HEK293 (cell line): ENCODE data around the gene MKRN2.

Experiments used
- CTCF ChIA-PET: fragments of 350-600 bp; formaldehyde crosslinking; extraction: SDS; loops from one replicate; lab custom pipeline; 2021; ENCODE audit warnings: antibody characterized with exemption; lab: Yijun Ruan, JAX
- POLR2A ChIA-PET: fragments of 300-600 bp; formaldehyde crosslinking; extraction: SDS; loops from one replicate; lab custom pipeline; 2020; ENCODE audit warnings: antibody characterized with exemption, inconsistent platforms; lab: Yijun Ruan, JAX
- H3K27ac ChIP-seq: fragments of 200-500 bp; sonication (Bioruptor generic); 2 replicates; pipeline ENCODE4 v1.5.1; 2014; ENCODE audit warnings: low read depth, low read length, control low read depth, inconsistent platforms; ENCODE audit errors: extremely low read depth
- H3K36me3 ChIP-seq, 2 experiments: fragments of 200-500 bp in 1 of 2; sonication (Bioruptor generic) in 1 of 2; 1 replicate in 1 of 2; 2 replicates in 1 of 2; pipeline ENCODE4 v1.5.1; 2014 to 2017; ENCODE audit warnings: inconsistent platforms in 2 of 2, low read length in 2 of 2; ENCODE audit not compliant: control insufficient read depth in 2 of 2, insufficient read depth in 1 of 2
- H3K4me1 ChIP-seq: fragments of 200-500 bp; sonication (Bioruptor generic); 2 replicates; pipeline ENCODE4 v1.5.1; 2014; ENCODE audit warnings: mild to moderate bottlenecking, low read length, inconsistent platforms; ENCODE audit not compliant: control insufficient read depth, insufficient read depth
- H3K4me3 ChIP-seq: 2 replicates; pipeline ENCODE4 v1.5.1; 2011; ENCODE audit warnings: low read depth, mild to moderate bottlenecking, control low read depth, low read length, moderate library complexity
- H3K9me3 ChIP-seq: fragments of 200-500 bp; sonication (Bioruptor generic); 2 replicates; pipeline ENCODE4 v1.5.1; 2014; ENCODE audit warnings: low read depth, low read length, inconsistent platforms; ENCODE audit not compliant: control insufficient read depth, insufficient read depth
- ATF2 ChIP-seq: fragments of 450-650 bp; formaldehyde crosslinking; IDR thresholded peaks from 2 replicates; pipeline ENCODE4 v1.5.1; 2016; ENCODE audit warnings: missing biosample characterization, missing genetic modification characterization, low read depth
- GLI2 ChIP-seq: fragments of 450-650 bp; formaldehyde crosslinking; IDR thresholded peaks from 2 replicates; pipeline ENCODE4; 2017; ENCODE audit warnings: missing biosample characterization, missing genetic modification characterization, low read depth, borderline replicate concordance
- IKZF3 ChIP-seq: fragments of 450-650 bp; IDR thresholded peaks from 2 replicates; pipeline ENCODE4 v1.5.0; 2018; ENCODE audit warnings: missing biosample characterization, mild to moderate bottlenecking, missing genetic modification characterization, moderate library complexity
- SP7 ChIP-seq: fragments of 450-650 bp; formaldehyde crosslinking; IDR thresholded peaks from 2 replicates; pipeline ENCODE4 v1.5.1; 2016; ENCODE audit warnings: missing biosample characterization, missing genetic modification characterization
- ZBTB8A ChIP-seq: fragments of 450-650 bp; formaldehyde crosslinking; IDR thresholded peaks from 2 replicates; pipeline ENCODE4 v1.5.1; 2016; ENCODE audit warnings: missing biosample characterization, missing genetic modification characterization
- ZNF223 ChIP-seq: fragments of 450-650 bp; formaldehyde crosslinking; IDR thresholded peaks from 2 replicates; pipeline ENCODE4 v1.5.1; 2016; ENCODE audit warnings: missing biosample characterization, missing genetic modification characterization
- ZNF239 ChIP-seq: fragments of 450-650 bp; formaldehyde crosslinking; IDR thresholded peaks from 2 replicates; pipeline ENCODE4 v1.5.1; 2016; ENCODE audit warnings: missing biosample characterization, missing genetic modification characterization
- ZNF26 ChIP-seq: fragments of 450-650 bp; formaldehyde crosslinking; IDR thresholded peaks from 2 replicates; pipeline ENCODE4 v1.5.1; 2016; ENCODE audit warnings: missing biosample characterization, missing genetic modification characterization
- ZNF292 ChIP-seq: fragments of 450-650 bp; formaldehyde crosslinking; IDR thresholded peaks from 2 replicates; pipeline ENCODE4 v1.5.1; 2016; ENCODE audit warnings: low read depth, missing biosample characterization, missing genetic modification characterization, borderline replicate concordance
- ZNF513 ChIP-seq: fragments of 450-650 bp; IDR thresholded peaks from 2 replicates; pipeline ENCODE4 v1.5.1; 2018; ENCODE audit warnings: missing biosample characterization, missing genetic modification characterization
- ZNF555 ChIP-seq: fragments of 450-650 bp; formaldehyde crosslinking; conservative IDR thresholded peaks from 2 replicates; pipeline ENCODE4 v1.5.1; 2017; ENCODE audit warnings: missing biosample characterization, mild to moderate bottlenecking, missing genetic modification characterization, inconsistent platforms
- ZNF558 ChIP-seq: fragments of 450-650 bp; formaldehyde crosslinking; IDR thresholded peaks from 2 replicates; pipeline ENCODE4 v1.5.1; 2016; ENCODE audit warnings: missing biosample characterization, missing genetic modification characterization
- ZNF596 ChIP-seq: fragments of 450-650 bp; IDR thresholded peaks from 2 replicates; pipeline ENCODE4 v1.5.0; 2018; ENCODE audit warnings: missing biosample characterization, mild to moderate bottlenecking, missing genetic modification characterization, moderate library complexity
- ZNF626 ChIP-seq: fragments of 450-650 bp; sonication (Bioruptor Pico); formaldehyde crosslinking; IDR thresholded peaks from 2 replicates; pipeline ENCODE4 v1.5.1; 2018; ENCODE audit warnings: missing biosample characterization, missing genetic modification characterization, inconsistent platforms
- ZNF76 ChIP-seq: fragments of 450-650 bp; formaldehyde crosslinking; IDR thresholded peaks from 2 replicates; pipeline ENCODE4; 2016; ENCODE audit warnings: low read depth, missing biosample characterization, missing genetic modification characterization, borderline replicate concordance
- ZNF792 ChIP-seq: fragments of 450-650 bp; formaldehyde crosslinking; IDR thresholded peaks from 2 replicates; pipeline ENCODE4 v1.5.1; 2016; ENCODE audit warnings: missing biosample characterization, missing genetic modification characterization

MKRN2 gene

GRCh38 chr3:12513694-12514446 is 43.0 kb upstream of the MKRN2 start (continued):
- TF ChIP-seq ATF2 (no peak), ZNF292 (no peak), ZNF555 (tag by site-specific recombination) (no peak), ZBTB8A (tag by site-specific recombination) (no peak)

- no peaks in the 10 kb centered on the region for H3K9me3 ChIP-seq
- no peak overlapping the region for H3K27ac ChIP-seq
- POLR2A ChIA-PET = interaction anchor here (0.7 kb wide), 1 partner anchor 1172 kb away, joined by 3 read pairs; no protein-coding TSS in a partner anchor
- H3K4me1 ChIP-seq = peaks cover 5% of the 10 kb centered on the region
- no peak overlapping the region for H3K4me3 ChIP-seq
- TF ChIP-seq GLI2 (tag by site-specific recombination) (no peak), ZNF513 (tag by site-specific recombination) (no peak), ZNF626 (tag by site-specific recombination) (no peak), ZNF792 (tag by site-specific recombination) (no peak), ZNF239 (tag by site-specific recombination) (no peak)
- TF ChIP-seq, all 188 proteins: peak for 0
- peaks cover 4 to 16% of the 10 kb centered on the region in 2 experiments; a peak in 2 of 3 replicates for H3K36me3 ChIP-seq
- CTCF ChIA-PET = no interaction called here
These were observed 41.3 kb upstream of the MKRN2 start for GRCh38 chr3:12515631-12516030.

GRCh38 chr3:12516873-12517272 is 40.0 kb upstream of the MKRN2 start:
- no peaks in the 10 kb centered on the region for H3K9me3 ChIP-seq
- TF ChIP-seq IKZF3 (tag by site-specific recombination) = no peak
- TF ChIP-seq ZNF558 (tag by site-specific recombination) = no peak
- TF ChIP-seq ZNF76 = no peak
- TF ChIP-seq ZNF26 (tag by site-specific recombination) = no peak
- TF ChIP-seq SP7 (tag by site-specific recombination) = no peak
- no peak for TF ChIP-seq ZNF596
- no peak for TF ChIP-seq ZNF223
- ChIA-PET POLR2A (no interaction called here), CTCF (no interaction called here)
- H3K4me1 ChIP-seq = peaks cover 5% of the 10 kb centered on the region
- no peak overlapping the region for H3K4me3 ChIP-seq
- H3K27ac ChIP-seq = no peak overlapping the region
- peaks cover 4 to 24% of the 10 kb centered on the region in 2 experiments; a peak in 2 of 3 replicates for H3K36me3 ChIP-seq
